K562 (cell line): ENCODE data around the gene NEU1. TPM values are rescaled to one million over a fixed set of nuclear protein-coding genes. Genes with fewer than 3 reads are reported as not detected.

ENCODE experiments used
- BCOR ChIP-seq: fragments of 450-650 bp; IDR thresholded peaks from 2 replicates; pipeline ENCODE4 v1.6.1; 2016
- BRD4 ChIP-seq: fragments of 200-600 bp; sonication (generic); IDR thresholded peaks from 2 replicates; pipeline ENCODE4 v1.6.1; 2017; ENCODE audit warnings: inconsistent platforms
- KDM5B ChIP-seq: fragments of 200-600 bp; sonication (generic); IDR thresholded peaks from 2 replicates; pipeline ENCODE4 v1.6.1; 2012; ENCODE audit warnings: low read depth, mild to moderate bottlenecking, moderate library complexity, low read length, control low read depth, inconsistent platforms; ENCODE audit not compliant: insufficient replicate concordance
- KLF10 ChIP-seq: fragments of 250-450 bp; sonication (Bioruptor Pico); IDR thresholded peaks from 2 replicates; pipeline ENCODE4 v1.6.1; 2021; ENCODE audit warnings: matching md5 sums
- RBM14 ChIP-seq: fragments of 200-400 bp; formaldehyde crosslinking; IDR thresholded peaks from 2 replicates; pipeline ENCODE4 v1.6.1; 2018; ENCODE audit warnings: low read depth, mild to moderate bottlenecking, low read length, moderate library complexity, borderline replicate concordance; ENCODE audit not compliant: insufficient read depth
- RERE ChIP-seq: sonication (generic); formaldehyde crosslinking; IDR thresholded peaks from 2 replicates; pipeline ENCODE4 v1.8.0; 2023; ENCODE audit warnings: missing genetic modification reagents, mild to moderate bottlenecking, borderline replicate concordance
- U2AF2 ChIP-seq: fragments of 200-400 bp; formaldehyde crosslinking; optimal IDR thresholded peaks from 2 replicates; pipeline ENCODE3; 2017; ENCODE audit warnings: low read depth, mild to moderate bottlenecking, low read length
- ZC3H4 ChIP-seq: sonication (generic); formaldehyde crosslinking; IDR thresholded peaks from 2 replicates; pipeline ENCODE4 v1.9.0; 2021; ENCODE audit warnings: missing genetic modification reagents, borderline replicate concordance
- ZNF764 ChIP-seq: fragments of 250-450 bp; sonication (Bioruptor Pico); IDR thresholded peaks from 2 replicates; pipeline ENCODE4 v1.4.0; 2020; ENCODE audit warnings: low read depth, mild to moderate bottlenecking, moderate library complexity
- polyA plus RNA-seq, 8 experiments: library from polyadenylated mRNA; depleted of rRNA in 4 of 8; stranded (reverse) in 5 of 8; unstranded in 3 of 8; fragments of >200 nt; fragmentation: Nextera tagmentation in 2 of 8; fragmentation: Illumina TruSeq in 1 of 8; extraction: Ambion mirVana in 2 of 8; extraction: Trizol in 1 of 8; gene quantifications; 2 replicates each; pipeline versions ENCODE4 v1.2.1 to v1.2.3, GENCODE V29; 2011 to 2014; ENCODE audit warnings: inconsistent platforms in 1 of 8, missing spikeins in 1 of 8
- total RNA-seq, 7 experiments: library from RNA; depleted of rRNA in 6 of 7; stranded (reverse); fragments of >200 nt in 6 of 7; fragmentation: Illumina TruSeq in 2 of 7; extraction: Trizol in 2 of 7; gene quantifications; 2 replicates each; pipeline versions ENCODE4 v1.2.1 to v1.2.3, GENCODE V29; 2011 to 2021; ENCODE audit warnings: low replicate concordance in 1 of 7

Gene NEU1
- total and polyA plus RNA-seq, 9 of the 15 experiments (the other 6 are each of a cell fraction or from before 2014, with no cell fraction given): 14.8 to 67.8 (median 51.0) TPM

DNA sequence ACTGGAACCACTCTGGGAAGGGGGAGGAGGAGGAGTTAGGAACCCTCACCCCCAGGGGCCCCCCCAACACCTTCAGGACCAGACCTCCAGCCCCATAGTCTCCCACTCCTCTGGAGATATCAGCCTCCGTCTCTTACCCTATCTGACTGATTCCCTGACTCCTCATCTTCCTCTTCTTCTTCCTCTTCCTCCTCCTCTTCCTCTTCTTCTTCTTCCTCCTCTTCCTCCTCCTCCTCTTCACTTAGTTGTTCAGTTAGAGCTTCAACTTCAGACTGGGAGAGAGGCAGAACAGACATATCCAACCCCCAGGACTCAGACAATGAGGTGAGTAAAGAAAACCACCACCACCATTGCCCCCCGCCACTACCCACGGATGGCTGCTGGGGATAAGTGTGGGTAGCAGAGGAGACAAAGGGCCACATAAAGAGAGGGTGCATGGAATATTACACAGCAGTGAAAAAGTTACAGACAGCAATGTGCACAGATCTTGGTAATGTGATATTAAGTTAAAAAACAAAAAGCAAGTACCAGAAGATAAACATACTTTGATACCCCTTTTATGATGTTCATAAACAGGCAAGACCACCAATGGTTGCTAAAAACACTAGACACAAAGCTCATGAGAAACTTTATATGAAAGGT is 26.8 kb upstream of the NEU1 start (continued):
- no peak for TF ChIP-seq RERE (CRISPR knock-in tag)
- TF ChIP-seq ZC3H4 (CRISPR knock-in tag): no peak
- no peak for TF ChIP-seq ZNF764 (CRISPR knock-in tag)
- no peak for TF ChIP-seq RBM14
- TF ChIP-seq KLF10 (CRISPR knock-in tag): no peak
- TF ChIP-seq BRD4: no peak
- TF ChIP-seq U2AF2: no peak
- TF ChIP-seq BCOR: 0 out of 2 replicates have a peak, but pooled peaks have one; percentile 24
- TF ChIP-seq KDM5B: no peak
